IPS-18c (cell line): ENCODE data around the gene PRDM5.

Experiments used
- H3K4me3 ChIP-seq: 2 replicates; pipeline ENCODE4 v1.7.0; 2013; ENCODE audit warnings: low read depth, mild to moderate bottlenecking, low read length, moderate library complexity; ENCODE audit not compliant: insufficient read depth
- H3K9me3 ChIP-seq: one replicate; pipeline ENCODE4 v1.6.1; 2013; ENCODE audit warnings: mild to moderate bottlenecking, low read length, moderate library complexity; ENCODE audit not compliant: control insufficient read depth, insufficient read depth

The PRDM5 gene

GRCh38 chr4:120716346-120716745 lies 206.2 kb downstream of the PRDM5 start:
- H3K4me3 ChIP-seq: no peak overlapping the region
- no peaks in the 10 kb centered on the region for H3K9me3 ChIP-seq

- Histone ChIP-seq H3K9me3 (no peaks in the 10 kb centered on the region), H3K4me3 (no peak overlapping the region)
Observed at GRCh38 chr4:120714417-120715010, 208.0 kb downstream of the PRDM5 start.

GRCh38 chr4:120709991-120710390 lies 212.5 kb downstream of the PRDM5 start:
- no peaks in the 10 kb centered on the region for H3K9me3 ChIP-seq
- H3K4me3 ChIP-seq: no peak overlapping the region

GRCh38 chr4:120704538-120704937 lies 218.0 kb downstream of the PRDM5 start:
- Histone ChIP-seq H3K9me3 (no peaks in the 10 kb centered on the region), H3K4me3 (no peak overlapping the region)

- no peaks in the 10 kb centered on the region for H3K9me3 ChIP-seq
- no peak overlapping the region for H3K4me3 ChIP-seq
Observed at GRCh38 chr4:120703908-120704307, 218.6 kb downstream of the PRDM5 start.

- Histone ChIP-seq H3K4me3 (no peak overlapping the region), H3K9me3 (no peaks in the 10 kb centered on the region)
Observed at GRCh38 chr4:120699354-120699753, 223.2 kb downstream of the PRDM5 start.

GRCh38 chr4:120694973-120695372 lies 227.6 kb downstream of the PRDM5 start:
- Histone ChIP-seq H3K4me3 (no peak overlapping the region), H3K9me3 (no peaks in the 10 kb centered on the region)

GRCh38 chr4:120693816-120694215 lies 228.7 kb downstream of the PRDM5 start:
- H3K9me3 ChIP-seq: no peaks in the 10 kb centered on the region
- H3K4me3 ChIP-seq: no peak overlapping the region

GRCh38 chr4:120692964-120693363 lies 229.6 kb downstream of the PRDM5 start:
- Histone ChIP-seq H3K9me3 (no peaks in the 10 kb centered on the region), H3K4me3 (no peak overlapping the region)

- Histone ChIP-seq H3K4me3 (no peak overlapping the region), H3K9me3 (no peaks in the 10 kb centered on the region)
Observed at GRCh38 chr4:120691536-120691935, 231.0 kb downstream of the PRDM5 start.

GRCh38 chr4:120691106-120691505 lies 231.4 kb downstream of the PRDM5 start:
- no peak overlapping the region for H3K4me3 ChIP-seq

GRCh38 chr4:120688791-120689190 lies 233.7 kb downstream of the PRDM5 start:
- Histone ChIP-seq H3K4me3 (no peak overlapping the region), H3K9me3 (no peaks in the 10 kb centered on the region)

More at GRCh38 chr4:120691106-120691505, 231.4 kb downstream of the PRDM5 start:
- no peaks in the 10 kb centered on the region for H3K9me3 ChIP-seq

- Histone ChIP-seq H3K9me3 (no peaks in the 10 kb centered on the region), H3K4me3 (no peak overlapping the region)
Observed at GRCh38 chr4:120685756-120686278, 236.7 kb downstream of the PRDM5 start.

- Histone ChIP-seq H3K4me3 (no peak overlapping the region), H3K9me3 (no peaks in the 10 kb centered on the region)
Observed at GRCh38 chr4:120683897-120684540, 238.5 kb downstream of the PRDM5 start.

GRCh38 chr4:120682981-120683380 lies 239.5 kb downstream of the PRDM5 start:
- Histone ChIP-seq H3K9me3 (no peaks in the 10 kb centered on the region), H3K4me3 (no peak overlapping the region)

- Histone ChIP-seq H3K4me3 (no peak overlapping the region), H3K9me3 (no peaks in the 10 kb centered on the region)
Observed at GRCh38 chr4:120680647-120681228, 241.8 kb downstream of the PRDM5 start.

GRCh38 chr4:120673696-120674095 lies 248.8 kb downstream of the PRDM5 start:
- Histone ChIP-seq H3K4me3 (no peak overlapping the region; the same call in 1 of the 2 replicates), H3K9me3 (no peaks in the 10 kb centered on the region)

GRCh38 chr4:120672558-120673147 lies 249.9 kb downstream of the PRDM5 start:
- Histone ChIP-seq H3K4me3 (no peak overlapping the region), H3K9me3 (no peaks in the 10 kb centered on the region)
